Forelimb muscle (tissue), 1 donor: ENCODE measurements around the gene OXT. TPM values are rescaled to one million over a fixed set of nuclear protein-coding genes. Genes with fewer than 3 reads are reported as not detected.

Experiments used
- DNase-seq: peaks from one replicate; pipeline ENCODE4 v3.0.0-alpha.2; 2013; ENCODE audit warnings: low read depth
- polyA plus RNA-seq: library from polyadenylated mRNA; unstranded; fragments of 120-200 nt; gene quantifications from one replicate; pipeline ENCODE4 v1.2.1, GENCODE V29; 2013; ENCODE audit not compliant: insufficient read length

Gene OXT
- polyA plus RNA-seq, 1 donor = 0.47 TPM

DNA sequence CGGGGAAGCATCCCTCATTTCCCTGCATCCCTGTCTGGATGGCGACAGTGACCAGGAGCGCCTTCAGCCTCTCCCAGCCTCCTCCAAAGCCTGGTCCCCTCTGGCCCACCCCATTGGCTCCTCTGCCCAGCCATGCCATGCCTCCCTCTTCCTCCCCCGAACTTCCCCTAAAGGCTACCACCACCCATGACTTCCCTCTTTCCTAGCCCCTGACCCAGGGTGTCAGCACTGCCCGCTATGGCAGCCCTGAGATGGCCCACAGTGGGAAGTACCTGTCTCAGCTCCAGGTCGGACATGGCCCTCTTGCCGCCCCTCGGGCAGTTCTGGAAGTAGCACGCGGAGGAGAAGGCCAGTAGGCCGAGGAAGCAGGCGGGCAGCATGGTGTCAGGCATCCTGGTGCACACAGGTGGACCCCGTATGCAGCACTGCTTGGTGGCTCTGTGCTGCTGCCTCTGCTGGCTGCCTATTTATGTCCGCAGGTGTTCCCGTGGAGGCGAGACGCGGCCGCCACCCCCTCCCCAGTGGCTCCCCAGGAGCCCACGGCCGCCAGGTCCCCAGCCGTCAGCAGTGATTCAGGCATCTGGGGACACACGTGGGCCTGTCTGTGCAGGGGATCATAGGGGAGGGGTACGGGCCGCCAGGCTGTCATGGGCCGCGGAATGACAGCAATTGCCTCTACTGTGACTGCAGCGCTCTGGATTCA is 13.0 kb downstream of the OXT start, which contains the start of gene AVP:
AVP (minus strand) TSS at position 442 of the 703 bp plus-strand sequence; CDS start at position 392, 50 bp downstream.
- no peak for DNase-seq

DNA sequence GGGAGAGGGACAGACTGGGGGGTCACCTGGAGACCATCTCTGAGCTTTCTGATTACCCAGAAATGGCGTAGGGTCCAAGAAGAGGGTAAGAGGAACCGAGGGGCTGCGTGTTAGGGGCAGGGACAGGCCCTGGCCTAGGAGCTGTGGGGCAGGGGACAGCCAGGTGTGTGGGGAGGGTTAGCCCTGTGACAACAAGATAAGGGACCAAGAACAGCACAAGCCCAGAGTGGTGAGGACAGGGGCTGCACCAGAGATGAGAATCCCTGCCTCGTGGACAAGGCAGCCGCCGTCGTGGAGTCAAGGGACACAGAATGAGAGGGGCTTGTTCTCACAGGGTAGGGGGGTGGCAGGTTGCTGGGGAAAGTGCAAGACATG is 13.6 kb downstream of the OXT start:
- no peak for DNase-seq

DNA sequence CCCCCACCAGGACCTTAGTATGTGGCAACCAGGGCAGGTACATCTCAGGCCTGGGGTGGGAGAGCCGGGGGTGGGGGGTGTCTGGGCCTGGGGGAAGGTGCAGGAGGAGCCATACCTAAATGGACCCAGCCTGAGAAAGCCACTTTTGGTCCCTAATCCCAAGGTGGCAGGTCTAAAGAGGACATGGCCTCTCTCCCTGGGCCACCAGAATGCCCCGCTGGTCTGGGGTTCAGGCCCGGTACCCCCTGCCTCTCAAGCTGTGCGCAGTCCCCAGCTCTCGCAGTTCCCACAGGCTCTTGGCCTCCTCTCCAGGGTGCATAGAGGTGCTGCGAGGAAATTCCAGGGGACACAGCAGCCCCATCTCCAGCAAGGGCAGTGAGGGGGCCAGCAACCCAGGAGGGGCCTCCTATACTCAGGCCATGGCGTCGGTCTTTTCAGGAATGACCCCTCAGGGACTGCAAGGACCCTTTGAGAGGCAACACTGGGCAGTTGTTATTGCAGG is 14.2 kb downstream of the OXT start:
- DNase-seq = no peak

DNA sequence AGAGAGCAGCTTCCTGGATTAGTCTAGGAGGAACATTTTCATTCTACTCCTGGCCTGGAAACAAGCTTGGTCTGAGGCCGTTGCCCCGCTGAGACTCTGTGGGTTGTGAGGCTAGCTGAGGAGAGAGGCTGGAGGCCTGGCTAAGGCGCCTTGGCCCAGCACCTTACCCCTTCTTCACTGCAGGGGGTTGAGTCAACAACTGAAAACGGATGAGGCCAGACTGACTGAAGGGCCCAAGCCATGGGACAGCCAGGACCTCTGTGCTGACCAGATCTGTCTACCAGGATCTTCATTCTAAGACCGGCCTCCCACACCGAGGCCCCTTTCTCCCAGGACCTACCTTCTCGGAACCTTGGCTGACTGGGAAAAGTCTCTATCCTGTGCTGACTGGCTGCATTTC is 16.6 kb downstream of the OXT start:
- no peak for DNase-seq

DNA sequence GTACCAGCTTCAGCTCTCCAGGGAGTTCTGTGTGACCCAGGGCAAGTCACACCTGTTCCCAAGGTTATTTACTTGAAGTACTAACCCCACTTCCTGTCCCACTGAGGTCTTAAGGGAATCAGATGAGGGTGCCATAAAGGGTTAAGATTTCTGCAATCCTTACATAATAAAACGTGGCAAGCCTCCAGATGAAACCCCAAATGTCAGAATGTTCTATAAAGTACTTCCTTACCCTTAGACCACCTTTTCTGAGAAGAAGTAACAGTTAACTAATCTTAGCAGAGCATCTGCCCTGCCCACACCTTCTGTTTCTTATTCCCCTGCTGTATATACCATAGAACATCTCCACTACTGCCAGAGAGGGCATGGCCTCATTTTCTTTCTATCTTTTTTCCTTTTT is 19.1 kb downstream of the OXT start:
- no peak for DNase-seq

DNA sequence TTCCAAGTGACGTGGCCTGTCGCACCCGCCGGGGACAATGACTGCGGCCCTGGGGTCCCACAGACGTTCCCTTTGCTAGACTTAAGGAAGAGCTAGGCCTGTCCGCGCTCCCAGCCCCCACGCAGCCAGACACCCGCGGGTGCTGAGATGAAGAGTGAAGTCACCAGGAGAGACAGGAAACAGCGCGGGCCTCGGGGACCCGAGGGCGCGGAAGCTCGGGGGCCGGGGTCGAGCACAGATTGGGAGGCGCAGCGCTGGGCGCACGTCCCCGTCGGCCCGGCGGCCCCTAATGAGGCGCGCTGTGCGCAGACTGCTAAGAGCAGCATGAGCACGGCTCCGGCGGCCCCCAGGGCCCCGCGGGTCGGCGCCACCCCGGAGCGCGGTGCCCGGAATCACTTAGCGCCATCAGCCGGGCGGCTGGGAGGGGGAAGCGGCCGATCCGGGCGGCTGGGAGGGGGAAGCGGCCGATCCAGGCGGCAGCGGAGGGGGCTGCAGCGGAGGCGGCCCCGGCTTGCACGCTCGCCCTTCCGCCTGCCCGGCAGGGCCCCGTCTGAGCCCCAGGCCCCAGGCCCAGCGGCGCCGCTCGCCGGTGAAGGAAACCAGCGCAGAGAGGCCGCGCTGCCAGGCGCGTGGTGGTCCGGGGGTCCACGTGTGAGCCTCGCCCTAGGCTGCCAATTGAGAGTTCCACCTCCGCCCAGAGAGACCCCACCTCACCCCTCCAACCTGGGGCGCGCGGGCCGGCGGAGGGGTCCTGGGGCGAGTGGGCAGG is 21.4 kb downstream of the OXT start:
- DNase-seq = no peak

DNA sequence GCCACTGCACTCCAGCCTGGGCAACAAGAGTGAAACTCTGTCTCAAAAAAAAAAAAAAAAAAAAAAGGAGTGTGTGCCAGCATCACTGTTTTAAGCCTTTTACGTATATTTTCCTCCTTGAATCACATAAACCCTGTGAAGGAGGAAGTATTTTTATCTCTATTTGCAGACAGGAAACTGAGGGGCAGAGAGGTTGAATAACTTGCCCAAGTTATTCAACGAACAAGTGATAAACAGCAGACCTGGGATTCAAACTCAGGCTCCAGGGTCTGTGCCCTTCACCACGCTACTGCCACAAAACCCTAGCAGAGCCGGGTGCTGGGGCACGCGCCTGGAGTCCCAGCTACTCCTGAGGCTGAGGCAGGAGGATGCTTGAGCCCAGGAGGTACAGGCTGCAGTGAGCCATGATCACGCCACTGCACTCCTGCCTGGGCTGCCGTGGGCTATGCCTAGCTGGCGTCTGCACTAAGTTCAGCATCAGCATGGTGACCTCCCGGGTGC is 22.5 kb downstream of the OXT start:
- DNase-seq = no peak

DNA sequence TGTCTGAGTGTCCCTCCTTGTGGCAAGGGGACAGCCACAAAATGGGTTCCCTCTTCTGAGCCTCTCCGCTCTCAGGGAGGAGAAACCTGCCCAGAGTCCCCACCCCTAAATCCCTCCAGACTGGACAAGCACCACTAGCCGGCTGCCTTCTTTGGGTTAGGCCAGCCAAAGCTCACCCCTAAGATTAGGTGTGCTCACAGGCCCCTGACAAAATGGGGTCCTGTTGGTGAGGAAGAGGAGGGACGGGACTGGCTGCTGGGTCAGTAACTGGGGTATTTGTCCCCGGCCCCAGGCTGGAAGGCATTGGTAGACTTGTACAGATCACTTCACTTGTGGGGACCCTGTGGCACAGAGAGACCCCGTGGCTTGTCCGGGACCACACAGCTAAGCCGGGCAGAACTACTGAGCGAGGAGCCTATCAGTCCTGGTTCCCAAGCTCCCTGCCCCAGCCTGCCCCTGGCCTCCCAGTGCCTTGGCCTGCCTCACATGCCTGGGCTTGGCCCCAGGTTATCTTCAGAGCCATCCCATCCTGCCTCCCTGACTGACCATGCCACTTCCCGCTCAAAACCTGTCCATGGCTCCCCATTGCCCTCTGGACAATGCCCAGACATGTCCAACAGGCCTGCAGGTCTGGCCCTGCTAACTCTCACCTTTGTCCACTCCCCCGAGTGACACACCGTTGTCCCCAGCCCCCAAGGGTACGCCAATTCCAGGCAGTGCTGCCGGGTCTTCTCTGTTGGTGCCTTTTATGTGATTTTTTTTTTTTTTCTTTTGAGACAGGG is 23.6 kb downstream of the OXT start:
- no peak for DNase-seq

DNA sequence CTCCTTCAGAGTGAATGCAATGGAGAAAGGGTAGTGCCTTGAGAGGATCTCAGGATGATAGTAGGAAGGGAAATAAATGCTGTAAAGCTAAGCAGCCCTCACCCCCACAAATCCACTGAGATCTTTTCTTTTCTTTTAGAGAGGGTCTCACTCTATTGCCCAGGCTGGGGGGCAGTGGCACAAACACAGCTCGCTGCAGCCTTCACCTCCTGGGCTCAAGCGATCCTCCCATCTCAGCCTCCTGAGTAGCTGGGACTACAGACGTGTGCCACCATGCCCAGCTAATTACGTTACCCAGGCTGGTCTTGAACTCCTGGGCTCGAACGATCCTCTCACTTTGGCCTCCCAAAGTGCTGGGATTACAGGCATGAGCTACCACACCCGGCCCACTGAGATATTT is 29.1 kb downstream of the OXT start:
- no peak for DNase-seq

DNA sequence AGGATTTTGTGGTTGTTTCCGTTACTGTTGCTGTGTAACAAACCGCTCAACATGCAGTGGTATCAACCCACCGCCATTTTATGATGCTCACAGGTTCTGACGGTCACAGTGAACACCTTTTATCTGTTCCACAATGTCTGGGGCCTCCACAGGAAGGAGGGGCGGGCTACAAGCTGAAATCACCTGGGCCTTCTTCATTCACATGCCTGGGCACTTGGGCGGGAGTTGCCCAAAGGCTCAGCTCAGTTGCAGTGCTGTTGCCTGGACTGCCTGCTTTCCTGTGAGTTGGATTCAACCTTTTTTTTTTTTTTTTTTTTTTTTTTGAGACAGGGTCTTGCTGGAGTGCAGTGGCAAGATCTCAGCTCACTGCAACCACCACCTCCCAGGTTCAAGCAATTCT is 29.8 kb downstream of the OXT start:
- DNase-seq = no peak

DNA sequence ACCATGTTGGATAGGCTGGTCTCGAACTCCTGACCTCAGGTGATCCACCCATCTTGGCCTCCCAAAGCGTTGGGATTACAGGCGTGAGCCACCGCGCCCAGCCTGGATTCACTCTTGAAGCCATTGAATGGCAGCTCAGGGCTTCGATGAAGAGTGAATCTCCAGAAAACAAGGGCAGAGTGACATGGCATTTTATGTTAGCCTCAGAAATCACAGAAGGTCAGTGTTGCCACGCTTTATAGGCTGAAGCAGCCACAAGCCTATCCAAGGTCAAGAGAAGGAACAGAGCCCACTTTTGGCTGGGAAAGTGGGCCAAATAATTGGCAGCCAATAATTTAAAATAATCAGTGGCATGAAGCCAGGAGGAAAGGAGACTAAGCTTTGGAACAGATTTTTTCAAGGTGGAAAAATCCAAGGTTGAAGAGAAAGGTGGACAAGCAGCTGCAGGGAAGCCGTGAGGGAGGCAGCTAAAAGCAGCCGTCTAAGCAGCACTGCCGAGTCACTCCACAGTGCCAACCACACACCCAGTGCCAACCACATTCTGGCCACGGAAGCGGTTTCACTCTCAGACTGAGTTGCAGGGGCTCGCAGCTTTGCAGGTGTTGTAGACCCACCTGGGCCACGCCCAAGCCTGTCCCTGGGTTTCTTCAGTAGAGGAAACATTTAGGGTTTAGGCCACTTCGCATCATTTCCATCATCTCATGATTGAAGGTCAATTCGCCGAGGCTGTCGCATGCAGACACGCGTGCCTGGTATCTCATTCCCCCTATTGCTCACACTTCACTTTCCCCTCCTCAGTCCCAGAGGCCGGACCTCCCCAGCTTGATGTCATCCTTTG is 30.5 kb downstream of the OXT start:
- no peak for DNase-seq

DNA sequence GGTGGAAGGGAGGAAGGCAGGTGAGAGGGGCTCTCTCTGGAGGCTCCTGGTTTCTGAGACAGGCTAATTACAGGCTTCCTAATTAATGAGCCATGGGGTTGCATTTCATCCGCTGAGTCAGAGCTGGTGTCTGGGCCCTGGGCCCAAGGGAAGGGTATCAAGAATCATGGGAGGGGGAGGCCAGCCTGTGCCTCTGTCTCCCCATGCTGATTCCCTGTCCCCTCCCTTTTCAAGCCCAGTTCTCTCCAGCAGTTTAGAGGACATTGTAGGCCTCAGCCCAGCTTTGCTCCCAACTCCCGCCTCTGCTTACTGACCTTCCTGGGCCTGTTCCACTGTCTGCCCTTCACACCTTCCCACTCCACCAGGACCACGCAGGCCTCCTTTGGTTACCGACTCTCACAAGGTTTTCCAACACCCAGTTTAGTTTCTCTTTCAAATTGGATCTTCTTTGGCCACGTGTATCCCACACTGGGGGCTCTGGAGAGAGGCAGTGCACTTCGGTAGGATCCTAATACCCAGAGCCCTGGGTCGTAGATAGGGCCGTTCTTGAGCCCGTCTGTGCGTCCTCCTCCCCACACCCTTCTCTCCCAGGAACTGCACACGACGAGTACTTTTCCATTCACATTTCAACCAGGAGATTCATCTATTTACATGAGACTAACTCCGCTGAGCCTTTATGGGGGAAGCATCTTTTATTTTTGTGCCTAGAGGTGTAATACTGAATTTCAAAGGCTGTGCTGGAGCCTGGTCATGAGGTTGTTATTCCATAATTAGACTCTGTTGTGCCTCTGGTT is 31.4 kb downstream of the OXT start:
- no peak for DNase-seq

DNA sequence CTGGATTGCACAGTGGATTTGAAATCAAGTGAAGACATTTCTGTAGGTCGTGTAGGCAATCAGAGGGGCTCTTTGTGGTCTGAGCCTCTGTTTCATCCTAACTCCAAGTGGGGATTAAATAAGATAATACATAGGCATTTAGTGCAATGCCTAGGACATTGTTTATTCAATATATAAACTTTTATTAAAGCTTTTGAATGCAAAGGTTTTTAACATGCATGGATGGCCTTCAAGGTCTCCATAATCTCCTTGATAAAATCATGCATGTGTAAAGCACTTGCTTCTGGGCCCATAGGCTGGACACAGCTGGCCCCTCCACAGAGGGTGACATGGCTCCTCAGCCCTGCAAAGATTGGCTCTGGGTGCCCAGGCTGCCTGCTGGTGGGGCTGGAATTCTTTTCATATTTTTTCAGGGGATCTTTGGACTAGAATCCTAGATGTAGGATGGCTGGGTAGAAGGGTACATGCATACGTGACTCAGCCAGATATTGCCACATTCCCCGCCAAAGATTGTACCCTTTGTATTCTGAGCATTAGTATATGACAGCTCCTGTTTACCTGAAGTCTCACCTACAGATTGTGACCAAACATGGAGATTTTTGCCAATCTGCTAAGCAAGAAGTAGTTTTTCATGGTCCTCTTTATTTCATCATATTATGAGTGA is 32.1 kb downstream of the OXT start:
- DNase-seq = no peak

DNA sequence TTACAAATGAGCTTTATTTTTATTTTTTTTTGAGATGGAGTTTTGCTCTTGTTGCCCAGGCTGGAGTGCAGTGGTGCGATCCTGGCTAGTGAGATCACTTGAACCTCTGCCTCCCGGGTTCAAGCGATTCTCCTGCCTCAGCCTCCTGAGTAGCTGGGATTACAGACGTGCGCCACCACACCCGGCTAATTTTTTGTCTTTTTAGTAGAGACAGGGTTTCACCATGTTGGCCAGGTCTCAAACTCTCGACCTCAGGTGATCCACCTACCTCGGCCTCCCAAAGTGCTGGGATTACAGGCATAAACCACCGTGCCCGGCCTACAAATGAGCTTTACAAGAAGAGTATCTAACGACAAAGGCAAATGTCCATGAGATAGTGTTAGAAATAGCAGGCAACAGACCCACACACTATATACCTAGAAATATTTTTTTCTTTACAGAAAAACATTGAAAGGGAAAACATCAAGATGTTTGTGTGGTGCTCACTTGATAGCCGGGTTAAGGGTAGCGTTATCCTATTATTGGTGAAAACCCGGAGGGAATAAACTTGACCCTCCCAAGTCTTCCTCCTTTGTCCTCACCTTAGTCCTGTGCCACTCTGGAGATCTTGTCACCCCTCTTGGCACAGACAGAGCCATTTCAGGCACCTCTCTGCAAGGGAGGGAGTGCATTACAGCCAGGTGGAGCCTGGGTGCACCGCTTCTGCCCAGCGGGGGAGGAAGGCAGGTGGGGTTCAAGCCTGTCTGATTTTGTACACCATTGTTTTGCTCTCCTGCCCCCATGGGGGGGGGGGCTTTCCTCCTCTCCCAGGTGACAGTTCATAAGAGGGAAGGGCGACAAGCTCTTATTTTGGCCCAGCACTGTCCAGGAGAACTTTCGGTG is 34.1 kb downstream of the OXT start:
- no peak for DNase-seq

DNA sequence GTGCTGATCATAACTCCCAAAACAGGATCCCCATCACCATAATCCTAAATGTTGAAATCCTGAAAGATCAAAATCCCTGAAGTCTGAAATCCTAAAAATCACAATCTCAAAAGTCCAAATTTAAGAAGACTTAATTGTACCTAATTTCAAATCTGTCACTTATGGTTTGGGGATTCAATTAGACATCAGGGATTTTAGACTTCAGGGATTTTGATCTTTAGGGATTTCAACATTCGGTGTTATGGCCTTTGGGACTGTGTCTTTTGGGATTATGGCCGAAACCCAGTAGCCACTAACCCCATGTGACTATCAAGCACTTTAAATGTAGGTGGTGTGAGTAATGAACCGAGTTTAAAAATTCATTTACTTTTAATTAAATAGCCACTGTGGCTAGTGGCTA is 34.8 kb downstream of the OXT start:
- no peak for DNase-seq

DNA sequence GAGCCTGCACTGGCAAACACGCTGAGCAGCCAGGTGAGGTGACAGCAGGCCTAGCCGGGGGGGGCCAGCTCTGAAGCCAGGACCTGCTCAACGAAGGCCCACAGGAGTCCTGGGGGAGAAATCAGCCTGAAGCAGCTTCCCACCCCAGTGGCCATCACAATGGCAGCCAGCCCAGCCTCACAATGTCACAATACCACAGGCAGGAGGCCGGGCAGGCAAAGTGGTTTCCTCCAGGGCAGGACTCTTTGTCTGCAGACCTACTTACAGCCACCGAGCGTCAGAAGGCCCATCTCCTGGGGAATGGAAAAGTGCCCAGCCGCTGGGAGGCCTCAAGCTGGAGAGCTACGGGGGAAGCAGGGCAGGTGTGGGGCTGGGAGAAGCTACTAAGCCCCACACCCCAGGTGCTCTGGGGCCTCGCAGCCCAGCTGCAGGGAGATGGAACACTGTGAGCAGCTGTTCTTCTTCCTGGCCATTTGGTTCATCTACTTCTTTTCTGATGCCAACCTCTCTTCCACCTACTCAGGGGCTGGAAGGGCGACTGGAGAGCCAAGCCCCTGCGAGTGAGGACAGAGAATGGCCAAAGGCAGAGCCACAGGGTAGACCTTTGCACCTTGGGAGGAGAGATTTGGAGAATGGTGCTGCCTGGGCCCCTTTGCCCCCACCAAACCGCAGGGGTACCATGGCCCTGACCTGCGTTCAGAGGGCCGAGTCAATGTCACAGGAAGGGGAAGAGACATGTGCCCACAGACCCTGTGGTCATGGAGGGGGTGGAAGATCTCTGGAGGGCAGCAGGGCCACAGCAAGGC is 35.4 kb downstream of the OXT start:
- DNase-seq = no peak

DNA sequence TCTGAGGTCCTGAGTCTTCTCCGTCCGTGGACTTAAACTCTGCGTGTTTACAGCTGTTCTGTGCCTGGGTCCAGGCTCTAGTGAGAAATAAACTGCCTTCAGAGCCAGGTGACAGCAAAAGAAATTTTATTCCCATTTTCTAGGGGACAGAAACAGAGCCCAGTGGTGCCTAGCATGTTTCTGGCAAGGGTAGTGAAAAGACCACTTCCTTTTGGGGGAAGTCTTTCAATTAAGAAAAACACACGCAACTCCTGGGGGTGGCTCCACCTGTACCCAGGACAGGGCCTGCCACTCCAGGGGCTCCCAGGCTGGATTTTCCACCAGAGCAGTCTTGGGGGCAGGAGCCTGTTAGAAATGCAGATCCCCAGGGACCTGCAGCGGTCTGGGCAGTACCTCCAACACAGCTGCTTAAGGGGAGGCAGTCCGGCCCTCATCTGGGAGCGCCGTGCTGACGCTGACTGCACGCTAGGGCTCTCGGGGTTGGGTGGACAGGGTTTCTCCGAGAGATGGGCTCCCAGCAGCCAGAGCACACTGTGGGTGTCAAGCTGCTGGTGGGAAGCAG is 36.1 kb downstream of the OXT start:
- DNase-seq = no peak
